ENCODE results near the gene MS4A4A. TPM values are rescaled to one million over a fixed set of nuclear protein-coding genes. Genes with fewer than 3 reads are reported as not detected.

The MS4A4A gene
- total RNA-seq, 2 donors from 2014 or later = not detected

GRCh38 chr11:60240662-60241061, 39.8 kb upstream of the MS4A4A start:
- H3K27ac Mint-ChIP-seq = no peak overlapping the region
- no peak overlapping the region for H3K27ac ChIP-seq (ENCODE audit: low read depth, low read length)
- no peaks in the 10 kb centered on the region for H3K9me3 ChIP-seq (ENCODE audit: control insufficient read depth, low read length)
- no peak for TF ChIP-seq CTCF (conservative IDR thresholded peaks at IDR 0.05)
- H3K27me3 Mint-ChIP-seq (ENCODE audit: insufficient read depth) = peaks cover 4% of the 10 kb centered on the region
- no peak overlapping the region for H3K9ac ChIP-seq (ENCODE audit: extremely low read depth, low read length, poor library complexity, severe bottlenecking)
- peaks cover 5% of the 10 kb centered on the region for H3K27me3 ChIP-seq (ENCODE audit: control insufficient read depth, insufficient read depth, low read length, poor library complexity, severe bottlenecking)
- H3K4me3 ChIP-seq (ENCODE audit: low read length) = no peak overlapping the region
- WGBS, 2 experiments (ENCODE audit: insufficient coverage in 1 of 2, insufficient read length in 1 of 2) = 92 to 100% methylated on average over 1 to 5 of the region's 5 CpGs
- no peaks in the 10 kb centered on the region for H3K9me3 Mint-ChIP-seq
- no peaks in the 10 kb centered on the region for H3K4me1 Mint-ChIP-seq
- H3K4me1 ChIP-seq (ENCODE audit: control insufficient read depth, insufficient read depth, low read length) = no peaks in the 10 kb centered on the region
- H3K4me3 Mint-ChIP-seq = no peak overlapping the region
- no peak for DNase-seq
- H3K36me3 ChIP-seq (ENCODE audit: control insufficient read depth, insufficient read depth, low read length) = no peaks in the 10 kb centered on the region
- no peaks in the 10 kb centered on the region for H3K36me3 Mint-ChIP-seq (ENCODE audit: low read depth)

- 94 to 100% methylated on average over 1 to 3 of the region's 3 CpGs for WGBS, 2 experiments (ENCODE audit: insufficient coverage in 1 of 2, insufficient read length in 1 of 2)
- no peak for TF ChIP-seq CTCF (conservative IDR thresholded peaks at IDR 0.05)
- Histone ChIP-seq H3K27me3 (ENCODE audit: control insufficient read depth, insufficient read depth, low read length, poor library complexity, severe bottlenecking) (peaks cover 5% of the 10 kb centered on the region), H3K4me1 (ENCODE audit: control insufficient read depth, insufficient read depth, low read length) (no peaks in the 10 kb centered on the region), H3K36me3 (ENCODE audit: control insufficient read depth, insufficient read depth, low read length) (no peaks in the 10 kb centered on the region), H3K27ac (ENCODE audit: low read depth, low read length) (no peak overlapping the region), H3K4me3 (ENCODE audit: low read length) (no peak overlapping the region), H3K9me3 (ENCODE audit: control insufficient read depth, low read length) (no peaks in the 10 kb centered on the region), H3K9ac (ENCODE audit: extremely low read depth, low read length, poor library complexity, severe bottlenecking) (no peak overlapping the region)
- Mint-ChIP-seq H3K4me1 (no peaks in the 10 kb centered on the region), H3K9me3 (no peaks in the 10 kb centered on the region), H3K36me3 (ENCODE audit: low read depth) (no peaks in the 10 kb centered on the region), H3K4me3 (no peak overlapping the region), H3K27ac (no peak overlapping the region), H3K27me3 (ENCODE audit: insufficient read depth) (peaks cover 4% of the 10 kb centered on the region)
- DNase-seq = no peak
Observed at GRCh38 chr11:60241786-60242185, 38.7 kb upstream of the MS4A4A start.

GRCh38 chr11:60242740-60243239, 37.7 kb upstream of the MS4A4A start, which contains the start of gene MS4A4E:
TSS of gene MS4A4E (minus strand) at chr11:60243137. CDS start at chr11:60230055, 13,082 bp downstream.
- 83 to 94% methylated on average over 2 to 5 of the region's 5 CpGs for WGBS, 2 experiments (ENCODE audit: insufficient coverage in 1 of 2, insufficient read length in 1 of 2)
- no peak for TF ChIP-seq CTCF (conservative IDR thresholded peaks at IDR 0.05)
- Mint-ChIP-seq H3K36me3 (ENCODE audit: low read depth) (no peaks in the 10 kb centered on the region), H3K27me3 (ENCODE audit: insufficient read depth) (peaks cover 4% of the 10 kb centered on the region), H3K27ac (no peak within 1 kb of the TSS), H3K4me3 (no peak within 1 kb of the TSS), H3K9me3 (no peaks in the 10 kb centered on the region), H3K4me1 (no peaks in the 10 kb centered on the region)
- Histone ChIP-seq H3K27me3 (ENCODE audit: control insufficient read depth, insufficient read depth, low read length, poor library complexity, severe bottlenecking) (peaks cover 5% of the 10 kb centered on the region), H3K27ac (ENCODE audit: low read depth, low read length) (no peak within 1 kb of the TSS), H3K36me3 (ENCODE audit: control insufficient read depth, insufficient read depth, low read length) (no peaks in the 10 kb centered on the region), H3K9ac (ENCODE audit: extremely low read depth, low read length, poor library complexity, severe bottlenecking) (no peak within 1 kb of the TSS), H3K9me3 (ENCODE audit: control insufficient read depth, low read length) (no peaks in the 10 kb centered on the region), H3K4me1 (ENCODE audit: control insufficient read depth, insufficient read depth, low read length) (no peaks in the 10 kb centered on the region), H3K4me3 (ENCODE audit: low read length) (no peak within 1 kb of the TSS)
- no peak for DNase-seq
